Adrenal gland (tissue), 12 donors: ENCODE data around the gene MRPL34. TPM values are rescaled to one million over a fixed set of nuclear protein-coding genes. Genes with fewer than 3 reads are reported as not detected.
"Not testable (repeated sequence)": the region's sequence is repeated elsewhere in the genome, so short reads cannot be mapped to it uniquely, and the experiment has no call there.

Experiments
- DNase-seq, 7 donors: peaks; one replicate each; pipeline ENCODE4 v3.0.0-alpha.2; 2019 to 2020
- H3K27ac ChIP-seq, 5 donors: fragments of 200-600 bp; sonication (generic) in 4 of 5; 1 replicate in 3 of 5; 2 replicates in 2 of 5; pipeline versions ENCODE4 v1.5.1 to v1.8.0; 2016 to 2020; ENCODE audit warnings: mild to moderate bottlenecking in 1 of 5
- H3K27me3 ChIP-seq: fragments of 200-600 bp; 2 replicates; pipeline ENCODE4 v1.8.0; 2021
- H3K36me3 ChIP-seq, 2 donors: fragments of 200-600 bp; replicated peaks in 1 of 2; 1 replicate in 1 of 2; 2 replicates in 1 of 2; pipeline versions ENCODE4 v1.5.1 to v1.8.0; 2018 to 2022
- H3K4me1 ChIP-seq, 2 donors: fragments of 200-600 bp; replicated peaks in 1 of 2; 1 replicate in 1 of 2; 2 replicates in 1 of 2; pipeline versions ENCODE4 v1.5.1 to v1.8.0; 2018 to 2021
- H3K4me3 ChIP-seq, 4 donors: fragments of 200-600 bp; sonication (generic) in 3 of 4; one replicate each; pipeline ENCODE4 v1.5.1; 2016 to 2018
- H3K9me3 ChIP-seq, 3 donors: fragments of 200-600 bp; sonication (generic) in 1 of 3; replicated peaks in 1 of 3; 1 replicate in 2 of 3; 2 replicates in 1 of 3; pipeline versions ENCODE4 v1.5.1 to v1.8.0; 2016 to 2021
- CTCF ChIP-seq, 6 experiments: fragments of 450-650 bp in 4 of 6; fragments of 200-600 bp in 2 of 6; sonication (generic) in 1 of 6; IDR thresholded peaks; 1 replicate in 5 of 6; 2 replicates in 1 of 6; pipeline versions ENCODE4 v1.5.1 to v1.8.0; 2016 to 2021; ENCODE audit warnings: antibody characterized with exemption in 6 of 6, mild to moderate bottlenecking in 2 of 6, moderate library complexity in 1 of 6
- POLR2A ChIP-seq, 2 donors: fragments of 450-650 bp; IDR thresholded peaks; one replicate each; pipeline ENCODE4 v1.6.1; 2017; ENCODE audit warnings: antibody characterized with exemption in 2 of 2, mild to moderate bottlenecking in 2 of 2, moderate library complexity in 1 of 2
- WGBS, 4 donors: extraction: QIAGEN DNeasy Blood & Tissue Kit in 2 of 4; methylation state at CpG; one replicate each; pipeline versions ENCODE4 v1.1.5 to v1.1.7; 2013 to 2017; 5-methylcytosine and 5-hydroxymethylcytosine counted together
- intact Hi-C, 2 donors: fragments of 100-400 bp; cut with DNase I; formaldehyde crosslinking; loops; one replicate each; pipeline versions ENCODE4 v1.14.1 to v1.15.0; 2022 to 2023
- polyA plus RNA-seq, 3 donors: library from polyadenylated mRNA; stranded (reverse); fragments of 200-250 nt in 2 of 3; fragments of 350-450 nt in 1 of 3; fragmentation: Illumina TruSeq in 1 of 3; extraction: RNeasy Lipid Tissue Mini Kit (QIAGEN cat#74804) in 1 of 3; gene quantifications; one replicate each; pipeline ENCODE4 v1.2.3, GENCODE V29; 2013 to 2014
- total RNA-seq, 9 donors: library from RNA; depleted of rRNA in 4 of 9; stranded (reverse); fragments of >200 nt in 4 of 9; fragments of 120-200 nt in 1 of 9; fragmentation: NEBNext Ultra II Directional in 1 of 9; extraction: Animal tissue kit (Norgen Biotek cat#: 25700) in 1 of 9; gene quantifications; one replicate each; pipeline versions ENCODE4 v1.1.0 to v1.2.4, GENCODE V29; 2013 to 2023
- donor health status: healthy with polysubstance abuse.
- donor health status: Bipolar disorder and iron deficiency.
- donor health status: DM: yes; HTN: yes; CAD: no.
- donor health status: DM: no; HTN: no; CAD: no.
- donor health status: DM: no; HTN: no; CAD: no.
- donor health status: DM: yes; HTN: yes; CAD: no.

The MRPL34 gene
- total and polyA plus RNA-seq, 12 donors: 95.8 to 358 (median 152) TPM

DNA sequence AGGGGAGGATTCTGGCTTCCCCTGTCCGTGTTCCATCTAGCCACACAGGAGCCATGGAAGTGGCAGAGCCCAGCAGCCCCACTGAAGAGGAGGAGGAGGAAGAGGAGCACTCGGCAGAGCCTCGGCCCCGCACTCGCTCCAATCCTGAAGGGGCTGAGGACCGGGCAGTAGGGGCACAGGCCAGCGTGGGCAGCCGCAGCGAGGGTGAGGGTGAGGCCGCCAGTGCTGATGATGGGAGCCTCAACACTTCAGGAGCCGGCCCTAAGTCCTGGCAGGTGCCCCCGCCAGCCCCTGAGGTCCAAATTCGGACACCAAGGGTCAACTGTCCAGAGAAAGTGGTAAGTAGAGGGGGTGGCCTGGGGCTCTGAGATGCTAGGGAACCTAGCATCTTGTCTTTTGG lies 36.9 kb upstream of the MRPL34 start:
- no peak for TF ChIP-seq CTCF (IDR thresholded peaks at IDR 0.05)
- no peak for TF ChIP-seq POLR2A (IDR thresholded peaks at IDR 0.05)
- intact Hi-C loops: no loop called here
- Histone ChIP-seq H3K27me3 (no peaks in the 10 kb centered on the region), H3K9me3 (no peaks in the 10 kb centered on the region), H3K4me1 (peaks cover 8 to 10% of the 10 kb centered on the region in 2 donors), H3K27ac (no peak overlapping the region), H3K36me3 (peaks cover 0 to 41% of the 10 kb centered on the region in 2 donors), H3K4me3 (no peak overlapping the region)
- WGBS, 4 donors: 83 to 92% (median 90%) methylated on average over 1 to 13 of the region's 13 CpGs
- DNase-seq: no peak

DNA sequence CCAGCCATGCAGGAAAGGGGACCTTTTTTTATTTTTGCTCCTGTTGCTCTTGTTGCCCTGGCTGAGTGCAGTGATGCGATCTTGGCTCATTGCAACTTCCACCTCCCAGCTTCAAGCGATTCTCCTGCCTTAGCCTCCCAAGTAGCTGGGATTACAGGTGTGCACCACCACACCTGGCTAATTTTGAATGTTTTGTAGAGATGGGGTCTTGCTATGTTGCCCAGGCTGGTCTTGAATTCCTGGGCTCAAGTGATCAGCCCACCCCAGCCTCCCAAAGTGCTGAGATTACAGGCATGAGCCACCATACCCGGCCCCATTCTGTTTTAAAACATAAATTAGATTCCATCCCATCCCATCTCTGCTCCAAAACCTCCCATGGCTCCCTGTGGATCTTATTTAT lies 30.8 kb upstream of the MRPL34 start:
- intact Hi-C loops: not testable (repeated sequence)
- WGBS, 4 donors: 93 to 100% (median 98%) methylated on average over 3 of the region's 3 CpGs
- H3K36me3 ChIP-seq: peaks cover 0 to 73% of the 10 kb centered on the region in 2 donors

DNA sequence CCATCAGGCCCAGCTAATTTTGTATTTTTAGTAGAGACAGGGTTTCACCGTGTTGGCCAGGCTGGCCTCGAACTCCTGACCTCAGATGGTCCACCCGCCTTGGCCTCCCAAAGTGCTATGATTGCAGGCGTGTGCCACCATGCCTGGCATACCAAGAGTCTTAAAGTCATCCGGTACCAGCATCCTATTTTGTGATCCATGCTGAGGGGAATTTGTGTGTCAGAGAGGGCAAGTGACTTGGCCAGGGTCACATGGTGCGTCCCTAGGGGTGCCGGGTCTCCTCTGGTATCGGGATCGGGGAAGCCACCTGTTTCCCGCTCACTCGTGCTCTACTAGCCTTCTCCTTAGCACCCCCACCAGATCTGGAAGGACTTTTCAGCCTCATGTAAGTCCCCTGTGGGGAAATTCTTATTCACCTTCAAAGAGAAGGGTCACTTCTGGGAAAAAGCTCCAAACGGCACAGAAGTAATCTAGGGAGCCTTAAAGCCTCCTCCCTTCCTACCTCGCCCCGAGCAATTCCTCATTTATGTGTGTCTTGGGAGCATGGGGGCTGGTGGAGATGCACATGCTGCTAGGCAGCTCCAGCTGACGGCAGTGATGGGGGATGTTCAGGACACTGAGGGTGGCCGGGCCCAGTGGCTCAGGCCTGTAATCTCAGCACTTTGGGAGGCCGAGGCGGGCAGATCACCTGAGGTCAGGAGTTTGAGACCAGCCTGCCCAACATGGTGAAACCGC lies 30.1 kb upstream of the MRPL34 start:
- TF ChIP-seq POLR2A (IDR thresholded peaks at IDR 0.05) (no peak), CTCF (IDR thresholded peaks at IDR 0.05) (no peak)
- intact Hi-C loops: no loop called here
- WGBS, 4 donors: 90 to 91% (median 91%) methylated on average over 18 to 19 of the region's 19 CpGs

More for the DNA sequence above, 30.8 kb upstream of the MRPL34 start:
- H3K27me3 ChIP-seq, H3K4me3 ChIP-seq, DNase-seq, H3K4me1 ChIP-seq, H3K9me3 ChIP-seq, H3K27ac ChIP-seq: not testable (repeated sequence)

DNA sequence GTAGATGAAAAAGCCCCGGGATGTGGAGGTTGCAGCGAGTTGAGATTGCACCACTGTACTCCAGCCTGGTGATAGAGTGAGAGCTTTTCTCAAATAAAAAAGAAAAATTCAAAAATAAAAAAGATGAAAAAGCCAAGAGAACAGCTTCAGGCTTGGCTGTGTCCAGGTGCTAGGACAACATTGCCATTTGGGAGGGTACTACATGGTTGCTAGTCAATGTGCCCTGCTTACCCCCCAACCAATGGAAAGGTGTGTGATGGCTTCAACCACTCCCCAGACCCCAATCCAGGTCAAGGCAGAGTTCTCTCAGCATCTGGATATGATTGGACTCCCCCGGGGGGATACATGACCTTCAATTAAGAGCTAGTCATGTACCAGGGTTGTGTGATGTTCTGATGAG lies 26.2 kb upstream of the MRPL34 start:
- Histone ChIP-seq H3K9me3 (no peaks in the 10 kb centered on the region), H3K27ac (no peak overlapping the region), H3K4me1 (peaks cover 10 to 17% of the 10 kb centered on the region in 2 donors), H3K4me3 (no peak overlapping the region), H3K27me3 (peaks cover 6% of the 10 kb centered on the region), H3K36me3 (peaks cover 0 to 36% of the 10 kb centered on the region in 2 donors)
- whole genome bisulfite sequencing, 4 donors: 63 to 98% (median 70%) methylated on average over 2 to 3 of the region's 3 CpGs
- intact Hi-C loops: no loop called here
- DNase-seq: no peak
- TF ChIP-seq POLR2A (IDR thresholded peaks at IDR 0.05) (no peak), CTCF (IDR thresholded peaks at IDR 0.05) (no peak)

More for the DNA sequence above, 30.1 kb upstream of the MRPL34 start:
- Histone ChIP-seq H3K4me3 (no peak overlapping the region), H3K27ac (no peak overlapping the region), H3K4me1 (no peaks in the 10 kb centered on the region), H3K36me3 (peaks cover 0 to 68% of the 10 kb centered on the region in 2 donors), H3K9me3 (no peaks in the 10 kb centered on the region), H3K27me3 (no peaks in the 10 kb centered on the region)
- DNase-seq: no peak
